Spinal cord (tissue), 10 donors: ENCODE measurements around the gene NXPE3. TPM values are rescaled to one million over a fixed set of nuclear protein-coding genes. Genes with fewer than 3 reads are reported as not detected.
"Not testable (repeated sequence)": the region's sequence is repeated elsewhere in the genome, so short reads cannot be mapped to it uniquely, and the experiment has no call there.

Experiments
- DNase-seq, 6 donors: peaks; one replicate each; pipeline versions ENCODE4 v3.0.0 to v3.0.0-alpha.2; 2013 to 2015; ENCODE audit warnings: low spot score in 6 of 6, low read depth in 4 of 6
- H3K27ac ChIP-seq: one replicate; pipeline ENCODE4 v1.5.1; 2013; ENCODE audit warnings: low read depth, low read length, control low read depth
- H3K27me3 ChIP-seq: one replicate; pipeline ENCODE4 v1.6.1; 2013; ENCODE audit warnings: low read length; ENCODE audit not compliant: control insufficient read depth, insufficient read depth
- H3K36me3 ChIP-seq: one replicate; pipeline ENCODE4 v1.6.1; 2013; ENCODE audit warnings: low read length; ENCODE audit not compliant: control insufficient read depth, insufficient read depth
- H3K4me1 ChIP-seq: one replicate; pipeline ENCODE4 v1.6.1; 2013; ENCODE audit warnings: low read length; ENCODE audit not compliant: control insufficient read depth, insufficient read depth
- H3K4me3 ChIP-seq: one replicate; pipeline ENCODE4 v1.5.1; 2013; ENCODE audit warnings: low read depth, low read length, control low read depth
- H3K9me3 ChIP-seq: one replicate; pipeline ENCODE4 v1.6.1; 2013; ENCODE audit warnings: low read length; ENCODE audit not compliant: control insufficient read depth, insufficient read depth
- WGBS: methylation state at CpG from one replicate; pipeline ENCODE4 v1.1.5; 2013; ENCODE audit warnings: missing lambda C conversion rate; ENCODE audit not compliant: insufficient coverage; 5-methylcytosine and 5-hydroxymethylcytosine counted together
- polyA plus RNA-seq, 2 donors: library from polyadenylated mRNA; unstranded; fragments of 120-200 nt; gene quantifications; one replicate each; pipeline ENCODE4 v1.2.1, GENCODE V29; 2013; ENCODE audit not compliant: insufficient read length in 2 of 2
- total RNA-seq, 2 donors: library from RNA; depleted of rRNA in 1 of 2; stranded (reverse); fragments of 120-200 nt in 1 of 2; fragments of >200 nt in 1 of 2; gene quantifications; one replicate each; pipeline versions ENCODE4 v1.2.3 to v1.2.4, GENCODE V29; 2013 to 2014
- donor health status: healthy.

NXPE3 gene
- total and polyA plus RNA-seq, 4 donors, result 8.9 to 23.0 (median 20.3) TPM

- WGBS, result 91% methylated on average over 5 of the region's 6 CpGs
- H3K4me3 ChIP-seq, result no peak overlapping the region
- no peak overlapping the region for H3K27ac ChIP-seq
- no peaks in the 10 kb centered on the region for H3K27me3 ChIP-seq
- no peaks in the 10 kb centered on the region for H3K4me1 ChIP-seq
- H3K9me3 ChIP-seq, result no peaks in the 10 kb centered on the region
- peaks cover 20% of the 10 kb centered on the region for H3K36me3 ChIP-seq
- DNase-seq, result peak in 1 of 6 donors; percentile 9
Measured at GRCh38 chr3:101758224-101758623, 20.8 kb upstream of the NXPE3 start.

GRCh38 chr3:101762041-101762646 lies 16.9 kb upstream of the NXPE3 start:
- Histone ChIP-seq H3K4me1 (no peaks in the 10 kb centered on the region), H3K9me3 (no peaks in the 10 kb centered on the region), H3K36me3 (peaks cover 14% of the 10 kb centered on the region), H3K27ac (no peak overlapping the region), H3K27me3 (no peaks in the 10 kb centered on the region), H3K4me3 (no peak overlapping the region)
- DNase-seq, result no peak
- no CpG with 5 or more reads among the region's 3 CpGs for WGBS

GRCh38 chr3:101777745-101778281 lies 1.2 kb upstream of the NXPE3 start:
- H3K9me3 ChIP-seq, H3K27ac ChIP-seq, H3K4me1 ChIP-seq, DNase-seq, H3K4me3 ChIP-seq, H3K27me3 ChIP-seq, H3K36me3 ChIP-seq: not testable (repeated sequence)
- WGBS, result no CpG with 5 or more reads among the region's 6 CpGs

GRCh38 chr3:101778385-101779046 lies 495 bp upstream of the NXPE3 start:
- Histone ChIP-seq H3K4me3 (peak overlapping the region; percentile 91), H3K36me3 (peaks cover 9% of the 10 kb centered on the region), H3K27ac (peak overlapping the region; percentile 79), H3K9me3 (no peaks in the 10 kb centered on the region), H3K4me1 (peaks cover 7% of the 10 kb centered on the region), H3K27me3 (no peaks in the 10 kb centered on the region)
- DNase-seq, result no peak
- WGBS, result 9% methylated on average over 12 of the region's 21 CpGs

- 0% methylated on average over 5 of the region's 9 CpGs for WGBS
- Histone ChIP-seq H3K9me3 (no peaks in the 10 kb centered on the region), H3K4me1 (peaks cover 7% of the 10 kb centered on the region), H3K27me3 (no peaks in the 10 kb centered on the region), H3K36me3 (peaks cover 16% of the 10 kb centered on the region), H3K4me3 (peak overlapping the region; percentile 91), H3K27ac (peak overlapping the region; percentile 79)
- peak in 4 of 6 donors; percentile 29 to 61 (median 48) for DNase-seq
Measured at GRCh38 chr3:101779822-101780381, 891 bp downstream of the NXPE3 start.

- peaks cover 7% of the 10 kb centered on the region for H3K4me1 ChIP-seq
- 56% methylated on average over 2 of the region's 2 CpGs for WGBS
- DNase-seq, result peak in 2 of 6 donors; percentile 5
- H3K27ac ChIP-seq, result no peak overlapping the region
- no peak overlapping the region for H3K4me3 ChIP-seq
- no peaks in the 10 kb centered on the region for H3K9me3 ChIP-seq
- H3K36me3 ChIP-seq, result peaks cover 20% of the 10 kb centered on the region
- no peaks in the 10 kb centered on the region for H3K27me3 ChIP-seq
Measured at GRCh38 chr3:101780661-101781060, 1.6 kb downstream of the NXPE3 start.

- H3K9me3 ChIP-seq, result no peaks in the 10 kb centered on the region
- H3K36me3 ChIP-seq, result peaks cover 20% of the 10 kb centered on the region
- H3K4me3 ChIP-seq, result no peak overlapping the region
- DNase-seq, result no peak
- peaks cover 7% of the 10 kb centered on the region for H3K4me1 ChIP-seq
- H3K27ac ChIP-seq, result no peak overlapping the region
- H3K27me3 ChIP-seq, result no peaks in the 10 kb centered on the region
Measured at GRCh38 chr3:101781166-101781565, 2.2 kb downstream of the NXPE3 start.

GRCh38 chr3:101784855-101785613 lies 6.0 kb downstream of the NXPE3 start:
- H3K36me3 ChIP-seq, result peaks cover 37% of the 10 kb centered on the region
- H3K9me3 ChIP-seq, result no peaks in the 10 kb centered on the region
- no peak overlapping the region for H3K4me3 ChIP-seq
- no peaks in the 10 kb centered on the region for H3K27me3 ChIP-seq
- DNase-seq, result no peak
- H3K4me1 ChIP-seq, result no peaks in the 10 kb centered on the region
- no peak overlapping the region for H3K27ac ChIP-seq
- 91% methylated on average over 3 of the region's 5 CpGs for WGBS

- H3K9me3 ChIP-seq, result peaks cover 3% of the 10 kb centered on the region
- no peaks in the 10 kb centered on the region for H3K27me3 ChIP-seq
- no peak for DNase-seq
- no peak overlapping the region for H3K27ac ChIP-seq
- H3K4me3 ChIP-seq, result no peak overlapping the region
- no CpG with 5 or more reads among the region's 4 CpGs for WGBS
- peaks cover 22% of the 10 kb centered on the region for H3K36me3 ChIP-seq
- no peaks in the 10 kb centered on the region for H3K4me1 ChIP-seq
Measured at GRCh38 chr3:101791778-101792177, 12.8 kb downstream of the NXPE3 start.
